IPS DF 19.7 (cell line): ENCODE data around the gene CLMN.

ENCODE experiments used
- DNase-seq: peaks from one replicate; pipeline ENCODE4 v3.0.0-alpha.2; 2013; ENCODE audit warnings: low read depth, low spot score

CLMN gene

GRCh38 chr14:95322651-95323050 lies 2.9 kb upstream of the CLMN start:
- DNase-seq = no peak

GRCh38 chr14:95321693-95322455 lies 2.2 kb upstream of the CLMN start:
- no peak for DNase-seq

- DNase-seq = no peak
Measured at GRCh38 chr14:95320955-95321600, 1.4 kb upstream of the CLMN start.

GRCh38 chr14:95320078-95320895 lies 579 bp upstream of the CLMN start:
- no peak for DNase-seq

- no peak for DNase-seq
Measured at GRCh38 chr14:95318399-95319311, 1.1 kb downstream of the CLMN start.

GRCh38 chr14:95317817-95318343 lies 1.8 kb downstream of the CLMN start:
- no peak for DNase-seq

GRCh38 chr14:95316821-95317220 lies 2.9 kb downstream of the CLMN start:
- no peak for DNase-seq

GRCh38 chr14:95315579-95315978 lies 4.1 kb downstream of the CLMN start:
- no peak for DNase-seq

GRCh38 chr14:95315156-95315555 lies 4.6 kb downstream of the CLMN start:
- DNase-seq = no peak

- no peak for DNase-seq
Measured at GRCh38 chr14:95314609-95315008, 5.1 kb downstream of the CLMN start.

GRCh38 chr14:95313707-95314106 lies 6.0 kb downstream of the CLMN start:
- DNase-seq = no peak

GRCh38 chr14:95313190-95313589 lies 6.5 kb downstream of the CLMN start:
- DNase-seq = no peak

- no peak for DNase-seq
Measured at GRCh38 chr14:95312311-95312710, 7.4 kb downstream of the CLMN start.

- DNase-seq = no peak
Measured at GRCh38 chr14:95311752-95312151, 8.0 kb downstream of the CLMN start.

GRCh38 chr14:95310635-95311380 lies 8.9 kb downstream of the CLMN start:
- no peak for DNase-seq

- no peak for DNase-seq
Measured at GRCh38 chr14:95309261-95310051, 10.3 kb downstream of the CLMN start.

GRCh38 chr14:95308073-95308472 lies 11.6 kb downstream of the CLMN start:
- no peak for DNase-seq

- DNase-seq = no peak
Measured at GRCh38 chr14:95307402-95308041, 12.2 kb downstream of the CLMN start.

- DNase-seq = no peak
Measured at GRCh38 chr14:95305940-95306339, 13.8 kb downstream of the CLMN start.
